Endodermal cell (in vitro differentiated cells): Measurements from ENCODE around the gene PMS1. TPM values are rescaled to one million over a fixed set of nuclear protein-coding genes. Genes with fewer than 3 reads are reported as not detected.

Experiments
- DNase-seq: peaks from one replicate; pipeline ENCODE4 v3.0.0-alpha.2; 2017
- H3K27ac ChIP-seq: 2 replicates; pipeline ENCODE4 v1.5.1; 2013; ENCODE audit warnings: mild to moderate bottlenecking, low read depth, low read length, moderate library complexity
- H3K27me3 ChIP-seq: 2 replicates; pipeline ENCODE4 v1.6.1; 2013; ENCODE audit warnings: mild to moderate bottlenecking, low read length, moderate library complexity; ENCODE audit not compliant: insufficient read depth, control insufficient read depth, poor library complexity, severe bottlenecking
- H3K36me3 ChIP-seq: 2 replicates; pipeline ENCODE4 v1.7.0; 2013; ENCODE audit warnings: mild to moderate bottlenecking, low read length, moderate library complexity; ENCODE audit not compliant: control insufficient read depth, insufficient read depth
- H3K4me1 ChIP-seq: one replicate; pipeline ENCODE4 v1.7.0; 2013; ENCODE audit warnings: low read length; ENCODE audit not compliant: control insufficient read depth, insufficient read depth
- H3K4me3 ChIP-seq: 2 replicates; pipeline ENCODE4 v1.5.1; 2013; ENCODE audit warnings: mild to moderate bottlenecking, low read length, moderate library complexity
- H3K9ac ChIP-seq: 2 replicates; pipeline ENCODE4 v1.6.1; 2013; ENCODE audit warnings: mild to moderate bottlenecking, low read length, moderate library complexity; ENCODE audit not compliant: poor library complexity, severe bottlenecking; ENCODE audit errors: extremely low read depth
- H3K9me3 ChIP-seq: 2 replicates; pipeline ENCODE4 v1.6.1; 2013; ENCODE audit warnings: mild to moderate bottlenecking, low read length, moderate library complexity; ENCODE audit not compliant: control insufficient read depth
- H3K27ac Mint-ChIP-seq: 2 replicates; pipeline ENCODE4 v1.8.0; 2020; ENCODE audit warnings: mixed read lengths
- H3K27me3 Mint-ChIP-seq: 2 replicates; pipeline ENCODE4 v1.8.0; 2021; ENCODE audit warnings: mild to moderate bottlenecking, mixed read lengths; ENCODE audit not compliant: insufficient read depth
- H3K36me3 Mint-ChIP-seq: 2 replicates; pipeline ENCODE4 v1.8.0; 2020; ENCODE audit warnings: low read depth, mixed read lengths
- H3K4me1 Mint-ChIP-seq: 2 replicates; pipeline ENCODE4 v1.8.0; 2020; ENCODE audit warnings: mixed read lengths
- H3K4me3 Mint-ChIP-seq: 2 replicates; pipeline ENCODE4 v1.8.0; 2020; ENCODE audit warnings: mild to moderate bottlenecking, moderate library complexity, mixed read lengths
- H3K9me3 Mint-ChIP-seq: 2 replicates; pipeline ENCODE4 v1.8.0; 2020; ENCODE audit warnings: mild to moderate bottlenecking, mixed read lengths
- CTCF ChIP-seq: fragments of 200-600 bp; sonication (generic); conservative IDR thresholded peaks from 2 replicates; pipeline ENCODE4 v1.5.0; 2021; ENCODE audit warnings: antibody characterized with exemption, mild to moderate bottlenecking
- WGBS, 2 experiments: methylation state at CpG; one replicate each; pipeline versions ENCODE4 v1.1.5 to v1.1.7; 2013; ENCODE audit warnings: missing lambda C conversion rate in 2 of 2, mixed read lengths in 1 of 2; ENCODE audit not compliant: insufficient coverage in 1 of 2, insufficient read length in 1 of 2; 5-methylcytosine and 5-hydroxymethylcytosine counted together
- long read RNA-seq, 4 experiments: library from polyadenylated mRNA in 2 of 4; library from RNA in 1 of 4; library from capped mRNA in 1 of 4; stranded (forward) in 3 of 4; unstranded in 1 of 4; transcript quantifications; one replicate each; pipeline ENCODE4 v2.0.0, GENCODE V29; 2020 to 2021; ENCODE audit warnings: inconsistent platforms in 1 of 4
- polyA plus RNA-seq, 2 experiments: library from polyadenylated mRNA; stranded (reverse); fragments of 50-300 nt; gene quantifications; one replicate each; pipeline ENCODE4 v1.2.3, GENCODE V29; 2013
- total RNA-seq, 2 donors: library from RNA; stranded (reverse); fragmentation: NEBNext Ultra II Directional in 1 of 2; extraction: Animal tissue kit (Norgen Biotek cat#: 25700) in 1 of 2; gene quantifications; 2 replicates in 1 of 2; 3 replicates in 1 of 2; pipeline ENCODE4 v1.2.1, GENCODE V29; 2021

Gene PMS1
- total RNA-seq = 10 to 100 TPM; 51.9 to 61.5 TPM
- 36.8 TPM for polyA plus RNA-seq (2013, experiment 1 of 2)
- polyA plus RNA-seq (2013, experiment 2 of 2) = 38.1 TPM
- long read RNA-seq, experiment 1, transcript PMS1-213 (13 exons, 3,225 nt) = major isoform, 5 of 27 reads
- long read RNA-seq, experiment 1, partial matches to known transcripts = 12 of 27 reads
- long read RNA-seq, experiment 1, other reads (novel, unspliced or antisense) = 9 of 27 reads
- long read RNA-seq, experiment 2, transcript PMS1-215 (12 exons, 2,576 nt) = minor isoform, 6 of 152 reads
- long read RNA-seq, experiment 2, transcript PMS1-213 (13 exons, 3,225 nt) = major isoform, 76 of 152 reads
- long read RNA-seq, experiment 2, transcript PMS1-204 (12 exons, 2,795 nt) = minor isoform, 6 of 152 reads
- long read RNA-seq, experiment 2, partial matches to known transcripts = 19 of 152 reads
- long read RNA-seq, experiment 2, other reads (novel, unspliced or antisense) = 43 of 152 reads
- long read RNA-seq, experiment 3, transcript PMS1-213 (13 exons, 3,225 nt) = major isoform, 76 of 198 reads
- long read RNA-seq, experiment 3, partial matches to known transcripts = 61 of 198 reads
- long read RNA-seq, experiment 3, other reads (novel, unspliced or antisense) = 56 of 198 reads
- long read RNA-seq, experiment 4, transcript PMS1-213 (13 exons, 3,225 nt) = major isoform, 16 of 58 reads
- long read RNA-seq, experiment 4, partial matches to known transcripts = 29 of 58 reads
- long read RNA-seq, experiment 4, other reads (novel, unspliced or antisense) = 10 of 58 reads

- 0% methylated on average over 13 to 96 of the region's 96 CpGs for WGBS, 2 experiments
- H3K36me3 Mint-ChIP-seq = peaks cover 44% of the 10 kb centered on the region
- peak within 1 kb of the TSS; percentile 96 for H3K27ac ChIP-seq
- no peak for TF ChIP-seq CTCF
- peak within 1 kb of the TSS; percentile 68 for H3K9ac ChIP-seq
- peaks cover 36% of the 10 kb centered on the region for H3K36me3 ChIP-seq
- peak within 1 kb of the TSS; percentile 90 for H3K4me3 Mint-ChIP-seq
- peak within 1 kb of the TSS; percentile 98 for H3K4me3 ChIP-seq
- no peaks in the 10 kb centered on the region for H3K9me3 ChIP-seq
- H3K4me1 ChIP-seq = no peaks in the 10 kb centered on the region
- no peaks in the 10 kb centered on the region for H3K27me3 ChIP-seq
- peaks cover 21% of the 10 kb centered on the region for H3K4me1 Mint-ChIP-seq
- H3K27ac Mint-ChIP-seq = peak within 1 kb of the TSS; percentile 93
- H3K27me3 Mint-ChIP-seq = no peaks in the 10 kb centered on the region
- no peaks in the 10 kb centered on the region for H3K9me3 Mint-ChIP-seq
- DNase-seq = peak; percentile 97
Measured at GRCh38 chr2:189783927-189784867, at the start of gene PMS1, which contains the start of gene ORMDL1. Gene PMS1 (plus strand): TSS chr2:189784450. CDS start chr2:189791810, 7,360 bp downstream. Gene ORMDL1 (minus strand): TSS chr2:189784339. CDS start chr2:189782595, 1,744 bp downstream.

GRCh38 chr2:189751080-189751658, 33.1 kb upstream of the PMS1 start:
- DNase-seq = peak; percentile 79
- H3K9ac ChIP-seq = no peak overlapping the region
- no peaks in the 10 kb centered on the region for H3K4me1 ChIP-seq
- H3K9me3 ChIP-seq = no peaks in the 10 kb centered on the region
- no peak overlapping the region for H3K4me3 ChIP-seq
- Mint-ChIP-seq H3K36me3 (peaks cover 9% of the 10 kb centered on the region), H3K4me1 (no peaks in the 10 kb centered on the region), H3K27me3 (no peaks in the 10 kb centered on the region), H3K9me3 (no peaks in the 10 kb centered on the region), H3K27ac (no peak overlapping the region), H3K4me3 (no peak overlapping the region)
- H3K27me3 ChIP-seq = no peaks in the 10 kb centered on the region
- WGBS, 2 experiments = 83 to 84% methylated on average over 4 to 10 of the region's 10 CpGs
- no peak overlapping the region for H3K27ac ChIP-seq
- H3K36me3 ChIP-seq = peaks cover 29% of the 10 kb centered on the region
- TF ChIP-seq CTCF = peak; percentile 85
